IPS-20b (cell line): ENCODE measurements around the gene PGBD4.
A peak's percentile ranks its signal among the peaks of the same experiment; 100 is the strongest.

Source experiments
- H3K27ac ChIP-seq: one replicate; pipeline ENCODE4 v1.5.1; 2013; ENCODE audit warnings: low read length
- H3K27me3 ChIP-seq: 2 replicates; pipeline ENCODE4 v1.6.1; 2013; ENCODE audit warnings: mild to moderate bottlenecking, low read length, inconsistent platforms; ENCODE audit not compliant: insufficient read depth
- H3K36me3 ChIP-seq: 2 replicates; pipeline ENCODE4 v1.6.1; 2013; ENCODE audit warnings: low read depth, mild to moderate bottlenecking, inconsistent platforms, low read length, moderate library complexity; ENCODE audit not compliant: insufficient read depth
- H3K4me1 ChIP-seq: 2 replicates; pipeline ENCODE4 v1.6.1; 2013; ENCODE audit warnings: mild to moderate bottlenecking, control low read depth, inconsistent platforms, low read length, moderate library complexity; ENCODE audit not compliant: insufficient read depth
- H3K4me3 ChIP-seq: 2 replicates; pipeline ENCODE4 v1.5.1; 2013; ENCODE audit warnings: mild to moderate bottlenecking, low read length, inconsistent platforms
- H3K9ac ChIP-seq: 2 replicates; pipeline ENCODE4 v1.6.1; 2013; ENCODE audit warnings: low read depth, mild to moderate bottlenecking, inconsistent platforms, low read length, moderate library complexity
- H3K9me3 ChIP-seq: 2 replicates; pipeline ENCODE4 v1.6.1; 2013; ENCODE audit warnings: mild to moderate bottlenecking, low read depth, low read length, inconsistent platforms; ENCODE audit not compliant: insufficient read depth

PGBD4 gene

DNA sequence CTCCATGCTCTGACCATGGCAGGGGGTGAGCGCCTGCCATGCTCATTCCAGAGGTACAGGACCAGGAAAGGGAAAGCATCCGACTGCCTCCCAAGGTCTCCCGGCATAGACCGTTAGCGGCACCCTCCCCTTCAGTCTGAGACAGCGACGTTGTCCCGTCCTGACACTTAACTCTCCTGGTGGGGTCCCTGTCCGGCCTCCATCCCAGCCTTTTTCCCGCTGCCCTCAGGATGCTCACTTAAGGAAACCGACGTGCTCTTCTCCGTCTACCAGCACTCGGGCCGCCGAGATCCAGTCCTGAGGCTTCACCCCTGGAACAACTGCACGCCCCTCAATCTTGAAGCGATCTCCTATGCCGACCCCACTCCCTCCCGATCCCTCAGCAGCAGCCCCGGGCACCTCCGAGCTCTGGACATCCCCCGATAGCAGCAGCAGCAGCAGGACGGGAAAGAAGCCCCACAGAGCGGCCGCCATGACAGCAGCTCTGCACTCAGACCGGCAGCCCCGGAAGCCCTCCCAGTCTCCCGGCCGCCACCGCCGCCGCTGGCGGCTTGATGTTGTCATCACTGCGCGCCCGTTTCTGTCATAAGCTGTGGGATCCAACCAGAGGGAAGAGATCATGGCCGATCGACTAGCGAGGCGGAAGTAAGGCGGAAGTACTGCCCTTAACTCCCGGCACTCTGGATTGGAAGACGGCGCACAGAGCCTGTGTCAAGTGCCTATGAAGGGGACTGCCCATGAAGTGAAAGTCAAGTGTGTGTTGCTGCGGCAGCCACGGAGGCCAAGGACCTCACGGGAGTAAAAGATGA lies at the start of gene PGBD4, which contains the start of gene EMC7:
PGBD4 (plus strand) TSS at position 718 of the 809 bp plus-strand sequence. CDS start 449 bp downstream, outside the sequence.
EMC7 (minus strand) TSS at position 497 of the 809 bp plus-strand sequence; CDS start at position 474, 23 bp downstream.
- H3K9me3 ChIP-seq = no peaks in the 10 kb centered on the region
- H3K4me3 ChIP-seq = peak within 1 kb of the TSS; percentile 91
- H3K36me3 ChIP-seq = no peaks in the 10 kb centered on the region
- peak within 1 kb of the TSS; percentile 39 for H3K27ac ChIP-seq
- peak within 1 kb of the TSS; percentile 88 for H3K9ac ChIP-seq
- no peaks in the 10 kb centered on the region for H3K27me3 ChIP-seq
- H3K4me1 ChIP-seq = peaks cover 6% of the 10 kb centered on the region

DNA sequence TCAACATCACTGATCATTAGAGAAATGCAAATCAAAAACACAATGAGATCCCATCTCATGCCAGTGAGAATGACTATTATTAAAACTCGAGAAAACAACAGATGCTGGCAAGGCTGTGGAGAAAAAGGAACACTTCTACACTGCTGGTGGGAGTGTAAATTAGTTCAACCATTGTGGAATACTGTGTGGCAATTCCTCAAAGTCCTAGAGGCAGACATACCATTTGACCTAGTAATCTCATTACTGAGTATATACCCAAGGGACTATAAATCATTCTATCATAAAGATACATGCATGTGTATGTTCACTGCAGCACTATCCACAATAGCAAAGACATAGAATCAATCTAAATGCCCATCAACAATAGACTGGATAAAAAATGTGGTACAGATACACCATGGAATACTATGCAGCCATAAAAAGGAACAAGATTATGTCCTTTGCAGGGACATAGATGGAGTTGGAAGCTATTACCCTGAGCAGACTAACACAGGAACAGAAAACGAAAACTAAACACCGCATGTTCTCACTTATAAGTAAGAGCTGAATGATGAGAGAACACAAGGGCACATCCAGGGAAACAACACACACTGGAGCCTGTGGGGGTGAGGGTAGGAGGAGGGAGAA lies 47.7 kb upstream of the PGBD4 start:
- no peak overlapping the region for H3K9ac ChIP-seq
- no peaks in the 10 kb centered on the region; the same call in 1 of the 2 replicates for H3K9me3 ChIP-seq
- no peak overlapping the region for H3K27ac ChIP-seq
- H3K4me1 ChIP-seq = no peaks in the 10 kb centered on the region
- H3K27me3 ChIP-seq = no peaks in the 10 kb centered on the region
- no peak overlapping the region for H3K4me3 ChIP-seq
- no peaks in the 10 kb centered on the region for H3K36me3 ChIP-seq

DNA sequence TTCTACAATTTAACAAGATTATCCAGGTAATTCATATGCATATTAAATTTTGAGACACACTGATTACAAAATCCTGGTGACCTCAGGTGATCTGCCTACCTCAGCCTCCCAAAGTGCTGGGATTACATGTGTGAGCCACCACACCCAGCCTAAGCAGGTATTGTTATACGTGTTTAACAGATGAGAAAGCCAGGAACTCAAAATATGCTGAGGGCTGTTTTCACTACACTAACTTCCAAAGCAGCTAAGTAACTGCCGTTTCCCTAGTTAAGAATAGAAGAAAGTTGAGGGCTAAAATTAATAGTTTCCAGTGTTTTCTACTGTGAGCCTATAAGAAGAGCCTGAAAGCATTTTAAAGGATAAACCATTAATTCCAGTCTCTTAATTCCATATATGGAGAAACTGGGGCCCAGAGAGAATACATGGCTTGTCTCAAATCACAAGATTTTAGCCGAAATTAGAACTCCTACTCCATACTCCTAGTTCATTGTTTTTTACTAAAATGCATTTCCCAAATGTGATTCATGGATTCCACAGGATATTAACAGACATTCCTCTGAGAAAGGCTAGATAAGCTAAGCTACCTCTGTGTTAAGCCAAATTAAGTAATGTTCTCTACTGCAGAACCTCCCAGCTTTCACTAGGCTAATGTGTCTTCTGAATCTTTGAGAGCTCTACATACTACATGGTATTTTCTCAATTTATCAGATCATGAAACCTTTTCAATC lies 45.9 kb upstream of the PGBD4 start:
- H3K9me3 ChIP-seq = no peaks in the 10 kb centered on the region; the same call in 1 of the 2 replicates
- no peak overlapping the region for H3K9ac ChIP-seq
- H3K27ac ChIP-seq = no peak overlapping the region
- no peaks in the 10 kb centered on the region for H3K36me3 ChIP-seq
- no peak overlapping the region for H3K4me3 ChIP-seq
- H3K4me1 ChIP-seq = no peaks in the 10 kb centered on the region
- H3K27me3 ChIP-seq = no peaks in the 10 kb centered on the region

DNA sequence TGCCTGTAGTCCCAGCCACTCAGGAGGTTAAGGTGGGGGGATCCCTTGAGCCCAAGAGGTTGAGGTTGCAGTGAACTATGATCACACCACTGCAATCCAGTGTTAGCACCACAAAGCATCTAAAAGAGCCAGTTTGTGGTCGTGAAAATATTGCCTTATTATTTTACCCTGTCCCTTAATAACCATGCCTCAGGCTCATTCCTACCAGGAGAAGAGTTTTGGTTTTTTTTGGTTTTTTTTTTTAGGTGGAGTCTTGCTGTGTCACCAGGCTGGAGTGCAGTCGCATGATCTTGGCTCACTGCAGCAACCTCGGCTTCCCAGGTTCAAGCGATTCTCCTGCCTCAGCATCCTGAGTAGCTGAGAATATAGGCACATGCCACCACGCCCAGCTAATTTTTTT lies 45.0 kb upstream of the PGBD4 start:
- H3K9ac ChIP-seq = no peak overlapping the region
- no peaks in the 10 kb centered on the region for H3K9me3 ChIP-seq
- H3K36me3 ChIP-seq = no peaks in the 10 kb centered on the region
- H3K27me3 ChIP-seq = no peaks in the 10 kb centered on the region
- no peak overlapping the region for H3K4me3 ChIP-seq
- H3K4me1 ChIP-seq = no peaks in the 10 kb centered on the region
- no peak overlapping the region for H3K27ac ChIP-seq

DNA sequence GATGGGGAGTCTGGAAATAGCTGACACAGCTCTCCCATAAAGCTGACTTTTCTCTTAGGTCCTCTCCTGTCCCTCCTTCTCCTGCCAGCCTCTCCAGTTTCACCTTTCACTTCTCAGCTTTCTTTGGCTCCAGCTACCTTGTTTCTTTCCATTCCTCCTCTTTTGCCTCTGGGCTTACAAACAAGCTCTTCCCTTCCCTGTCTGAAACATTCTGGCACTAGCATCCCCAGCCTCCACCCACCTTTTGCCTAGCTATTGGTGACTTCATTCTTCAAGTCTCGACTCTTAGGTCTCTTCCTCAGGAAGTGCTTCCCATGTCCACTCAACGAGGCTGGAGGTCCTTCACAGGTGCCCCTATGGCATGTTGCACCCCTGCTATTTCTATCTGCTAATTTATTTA lies 42.4 kb upstream of the PGBD4 start:
- no peak overlapping the region for H3K9ac ChIP-seq
- no peaks in the 10 kb centered on the region for H3K36me3 ChIP-seq
- H3K4me3 ChIP-seq = no peak overlapping the region
- H3K9me3 ChIP-seq = no peaks in the 10 kb centered on the region
- H3K27ac ChIP-seq = no peak overlapping the region
- H3K27me3 ChIP-seq = no peaks in the 10 kb centered on the region
- no peaks in the 10 kb centered on the region for H3K4me1 ChIP-seq

DNA sequence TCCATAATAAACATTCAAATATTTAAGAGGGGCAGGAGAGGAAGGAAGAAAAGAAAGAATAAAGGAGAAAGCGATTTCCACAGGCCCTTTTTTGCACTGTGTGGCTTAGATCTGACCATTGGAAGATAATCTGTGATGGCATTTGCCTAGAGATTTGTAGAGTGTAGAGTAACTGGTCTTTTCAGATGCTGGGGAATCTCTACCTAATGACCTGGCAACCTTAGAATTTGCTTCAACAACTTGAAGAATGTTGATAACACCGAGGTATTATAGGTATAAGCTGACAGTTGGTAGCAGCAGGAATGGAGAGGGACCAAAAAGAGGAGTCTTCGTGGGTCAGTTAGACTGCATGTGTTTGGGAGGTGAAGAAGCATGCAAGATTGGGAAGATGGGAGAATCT lies 41.9 kb upstream of the PGBD4 start:
- Histone ChIP-seq H3K9me3 (no peaks in the 10 kb centered on the region), H3K4me1 (no peaks in the 10 kb centered on the region), H3K27ac (no peak overlapping the region), H3K9ac (no peak overlapping the region), H3K36me3 (no peaks in the 10 kb centered on the region), H3K27me3 (no peaks in the 10 kb centered on the region), H3K4me3 (no peak overlapping the region)

DNA sequence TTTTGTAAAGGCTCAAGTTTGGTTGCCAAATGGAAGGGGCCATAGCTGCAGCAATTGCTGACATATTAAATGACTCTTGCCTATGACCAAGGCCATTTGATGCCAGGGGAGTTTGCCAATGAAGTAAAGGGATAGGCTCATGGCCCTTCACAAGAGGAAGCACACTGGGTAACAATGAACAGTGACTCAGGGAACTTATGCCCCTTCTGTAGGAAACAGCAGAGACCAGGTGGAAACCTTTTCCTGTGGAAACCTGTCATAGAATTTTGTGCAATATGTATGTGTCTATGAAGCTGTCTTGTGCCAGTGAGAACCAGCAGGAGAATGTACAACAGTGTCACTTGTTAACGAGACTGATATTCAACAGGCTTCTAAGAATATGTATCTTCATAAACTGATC lies 37.4 kb upstream of the PGBD4 start:
- H3K4me1 ChIP-seq = no peaks in the 10 kb centered on the region
- H3K9me3 ChIP-seq = no peaks in the 10 kb centered on the region
- no peak overlapping the region for H3K27ac ChIP-seq
- no peaks in the 10 kb centered on the region for H3K27me3 ChIP-seq
- H3K4me3 ChIP-seq = no peak overlapping the region
- no peak overlapping the region for H3K9ac ChIP-seq
- no peaks in the 10 kb centered on the region for H3K36me3 ChIP-seq

DNA sequence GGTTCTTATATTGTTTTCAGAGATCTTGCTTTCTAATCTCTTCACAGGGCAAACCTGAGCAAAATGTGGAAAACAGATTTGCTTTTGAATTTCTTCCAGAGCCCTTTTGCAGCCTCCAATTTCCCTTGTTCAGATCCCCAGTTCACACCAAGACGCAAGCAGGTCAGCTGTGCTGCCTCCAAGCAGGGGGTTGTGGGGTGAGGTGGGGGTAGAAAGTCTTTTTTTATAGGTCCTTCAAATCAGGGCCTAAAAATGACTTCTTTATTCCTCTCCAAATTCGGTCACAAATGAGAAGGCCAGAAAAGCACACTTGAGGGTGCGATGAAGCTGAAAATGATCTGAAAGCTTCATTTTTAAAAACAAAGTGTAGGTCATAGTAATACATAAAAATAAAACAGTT lies 36.6 kb upstream of the PGBD4 start:
- no peak overlapping the region for H3K4me3 ChIP-seq
- no peak overlapping the region for H3K27ac ChIP-seq
- H3K36me3 ChIP-seq = no peaks in the 10 kb centered on the region
- H3K4me1 ChIP-seq = no peaks in the 10 kb centered on the region
- no peaks in the 10 kb centered on the region for H3K9me3 ChIP-seq
- H3K9ac ChIP-seq = no peak overlapping the region
- H3K27me3 ChIP-seq = no peaks in the 10 kb centered on the region

DNA sequence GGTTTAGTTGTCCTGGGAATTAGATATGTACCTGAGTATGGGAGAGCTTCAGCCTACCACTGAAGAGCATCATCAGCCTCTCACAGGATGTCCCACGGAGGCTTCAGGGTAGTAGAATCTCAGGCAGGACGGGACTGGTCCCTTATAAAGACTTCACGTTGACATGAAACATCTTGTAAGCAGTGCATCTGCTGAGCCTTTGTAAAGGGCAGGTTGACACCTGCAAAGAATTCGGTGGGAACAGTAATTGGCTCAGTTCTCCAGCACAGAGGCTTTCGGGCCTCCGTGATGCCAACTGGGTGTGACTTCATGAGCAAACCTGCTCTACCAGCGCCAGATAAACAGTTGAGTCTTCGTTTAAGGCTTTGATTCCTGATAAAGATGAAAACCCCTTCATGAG lies 35.9 kb upstream of the PGBD4 start:
- Histone ChIP-seq H3K9ac (no peak overlapping the region), H3K4me3 (no peak overlapping the region), H3K27ac (no peak overlapping the region)

DNA sequence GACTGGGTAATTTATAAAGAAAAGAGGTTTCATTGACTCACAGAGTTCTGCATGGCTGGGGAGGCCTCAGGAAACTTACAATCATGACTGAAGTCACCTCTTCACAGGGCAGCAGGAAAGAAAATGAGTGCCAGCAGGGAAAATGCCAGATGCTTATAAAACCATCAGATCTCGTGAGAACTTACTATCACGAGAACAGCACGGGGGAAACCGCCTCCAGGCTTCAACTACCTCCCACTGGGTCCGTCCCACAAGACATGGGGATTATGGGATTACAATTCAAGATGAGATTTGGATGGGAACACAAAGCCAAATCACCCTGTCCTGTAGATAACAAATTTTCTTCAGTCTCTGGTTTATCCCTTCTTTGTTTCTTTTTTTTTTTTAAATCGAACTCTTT lies 31.9 kb upstream of the PGBD4 start:
- Histone ChIP-seq H3K36me3 (no peaks in the 10 kb centered on the region), H3K27me3 (no peaks in the 10 kb centered on the region), H3K9me3 (no peaks in the 10 kb centered on the region), H3K9ac (no peak overlapping the region), H3K4me1 (no peaks in the 10 kb centered on the region), H3K27ac (no peak overlapping the region), H3K4me3 (no peak overlapping the region)

More for the DNA sequence above, 35.9 kb upstream of the PGBD4 start:
- Histone ChIP-seq H3K9me3 (no peaks in the 10 kb centered on the region), H3K36me3 (no peaks in the 10 kb centered on the region), H3K4me1 (no peaks in the 10 kb centered on the region), H3K27me3 (no peaks in the 10 kb centered on the region)

DNA sequence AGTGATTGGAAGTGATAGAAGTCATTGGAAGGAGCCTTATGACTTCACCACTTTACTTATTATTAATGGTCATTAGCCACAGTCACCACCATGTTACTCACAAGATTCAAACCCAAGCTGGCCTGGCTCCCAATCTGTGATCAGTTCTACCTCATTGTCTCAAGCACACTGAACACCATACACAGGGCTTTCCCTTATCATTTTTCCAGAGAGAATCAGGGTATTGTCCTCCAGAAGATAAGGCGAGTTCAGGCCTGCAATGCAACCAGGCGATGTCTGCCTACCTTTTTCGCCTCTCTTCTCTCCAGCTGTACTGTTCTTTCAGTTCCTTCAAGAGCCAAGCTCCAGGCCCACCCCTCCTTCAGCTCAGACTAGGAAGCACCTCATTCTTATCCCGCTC lies 25.1 kb upstream of the PGBD4 start:
- H3K27ac ChIP-seq = no peak overlapping the region
- H3K36me3 ChIP-seq = no peaks in the 10 kb centered on the region
- H3K9me3 ChIP-seq = no peaks in the 10 kb centered on the region
- no peak overlapping the region for H3K9ac ChIP-seq
- no peak overlapping the region for H3K4me3 ChIP-seq
- no peaks in the 10 kb centered on the region for H3K4me1 ChIP-seq
- H3K27me3 ChIP-seq = no peaks in the 10 kb centered on the region
